ENCODE measurements around the gene ZCCHC10.

DNA sequence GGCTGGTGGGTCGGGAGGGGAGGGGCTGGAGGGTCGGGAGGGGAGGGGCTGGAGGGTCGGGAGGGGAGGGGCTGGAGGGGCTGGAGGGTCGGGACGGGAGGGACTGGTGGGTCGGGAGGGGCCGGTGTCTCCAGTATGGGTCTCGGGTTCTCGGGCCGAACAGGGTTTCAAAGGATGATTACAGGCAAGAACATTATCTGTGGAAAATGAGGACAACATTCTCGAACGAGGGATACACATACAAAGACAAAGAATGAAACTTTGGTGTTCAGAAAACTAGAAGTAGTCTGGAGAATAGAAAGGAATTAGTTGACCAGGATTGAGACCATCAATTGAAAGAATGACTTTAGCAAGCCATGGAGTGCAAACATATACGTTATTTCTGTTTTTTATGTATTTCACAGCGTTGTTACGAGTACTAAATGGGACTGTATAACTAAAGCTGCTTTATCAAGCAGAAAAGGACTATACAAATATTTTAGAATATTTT lies 360 bp upstream of the ZCCHC10 start:
- TF ChIP-seq, protein P1, sequence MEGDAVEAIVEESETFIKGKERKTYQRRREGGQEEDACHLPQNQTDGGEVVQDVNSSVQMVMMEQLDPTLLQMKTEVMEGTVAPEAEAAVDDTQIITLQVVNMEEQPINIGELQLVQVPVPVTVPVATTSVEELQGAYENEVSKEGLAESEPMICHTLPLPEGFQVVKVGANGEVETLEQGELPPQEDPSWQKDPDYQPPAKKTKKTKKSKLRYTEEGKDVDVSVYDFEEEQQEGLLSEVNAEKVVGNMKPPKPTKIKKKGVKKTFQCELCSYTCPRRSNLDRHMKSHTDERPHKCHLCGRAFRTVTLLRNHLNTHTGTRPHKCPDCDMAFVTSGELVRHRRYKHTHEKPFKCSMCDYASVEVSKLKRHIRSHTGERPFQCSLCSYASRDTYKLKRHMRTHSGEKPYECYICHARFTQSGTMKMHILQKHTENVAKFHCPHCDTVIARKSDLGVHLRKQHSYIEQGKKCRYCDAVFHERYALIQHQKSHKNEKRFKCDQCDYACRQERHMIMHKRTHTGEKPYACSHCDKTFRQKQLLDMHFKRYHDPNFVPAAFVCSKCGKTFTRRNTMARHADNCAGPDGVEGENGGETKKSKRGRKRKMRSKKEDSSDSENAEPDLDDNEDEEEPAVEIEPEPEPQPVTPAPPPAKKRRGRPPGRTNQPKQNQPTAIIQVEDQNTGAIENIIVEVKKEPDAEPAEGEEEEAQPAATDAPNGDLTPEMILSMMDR (IDR thresholded peaks at IDR 0.05 in 4 of 5, conservative IDR thresholded peaks at IDR 0.05 in 1 of 5), result no peak
- TF ChIP-seq POLR2A (IDR thresholded peaks at IDR 0.05), result no peak

Measured in gastrocnemius medialis (tissue), 4 donors.